ENCODE data around the gene UGT1A1. TPM values are rescaled to one million over a fixed set of nuclear protein-coding genes. Genes with fewer than 3 reads are reported as not detected.
"Not testable (repeated sequence)": the region's sequence is repeated elsewhere in the genome, so short reads cannot be mapped to it uniquely, and the experiment has no call there.

UGT1A1 gene
- total RNA-seq, 1 experiment from 2014 or later = not detected

GRCh38 chr2:233745073-233745755 is 14.9 kb upstream of the UGT1A1 start:
- Histone ChIP-seq H3K4me3 (replicated peaks in 1 of 2; ENCODE audit: low read depth in 1 of 2, low read length in 2 of 2) (no peak overlapping the region), H4K20me1 (ENCODE audit: insufficient read depth) (no peaks in the 10 kb centered on the region), H3K27me3 (ENCODE audit: insufficient read depth, low read length) (no peaks in the 10 kb centered on the region), H2AFZ (ENCODE audit: low read depth, low read length, poor library complexity, severe bottlenecking) (no peak overlapping the region), H3K27ac (ENCODE audit: low read depth, low read length) (no peak overlapping the region), H3K79me2 (ENCODE audit: insufficient read depth, low read length) (no peaks in the 10 kb centered on the region), H3K4me2 (ENCODE audit: low read length) (no peak overlapping the region), H3K36me3 (ENCODE audit: control insufficient read depth in 1 of 2, insufficient read depth in 2 of 2, low read length in 2 of 2) (no peaks in the 10 kb centered on the region), H3K9ac (ENCODE audit: low read length) (no peak overlapping the region), H3K9me3 (ENCODE audit: control insufficient read depth in 1 of 2, insufficient read depth in 1 of 2, low read depth in 1 of 2, low read length in 2 of 2) (no peaks in the 10 kb centered on the region), H3K4me1 (ENCODE audit: control insufficient read depth in 1 of 2, insufficient read depth in 2 of 2, low read length in 2 of 2) (no peaks in the 10 kb centered on the region), H3K9me2 (ENCODE audit: insufficient read depth) (no peaks in the 10 kb centered on the region)
- DNase-seq (ENCODE audit: low read depth, low spot score) = no peak
- ChIA-PET RAD21 (ENCODE audit: low non-redundant PET in 1 of 2, low total read pairs in 2 of 2, uncharacterized antibody in 2 of 2, unreplicated experiment in 2 of 2) (no interaction called here), CTCF (no interaction called here), POLR2A (no interaction called here)
- TF ChIP-seq POLR2A (IDR thresholded peaks at IDR 0.05; ENCODE audit: borderline replicate concordance, extremely low read depth, insufficient read depth, insufficient read length) = no peak
- no TSS peak for BruUV-seq (replicated peaks)
- intact Hi-C loops (cut with micrococcal nuclease) = no loop called here
- ATAC-seq = no peak

GRCh38 chr2:233745838-233746237 is 14.2 kb upstream of the UGT1A1 start:
- H3K9me2 ChIP-seq (ENCODE audit: insufficient read depth); RAD21 ChIA-PET (ENCODE audit: low non-redundant PET in 1 of 2, low total read pairs in 2 of 2, uncharacterized antibody in 2 of 2, unreplicated experiment in 2 of 2); H3K4me1 ChIP-seq (ENCODE audit: control insufficient read depth in 1 of 2, insufficient read depth in 2 of 2, low read length in 2 of 2); ATAC-seq; H3K9me3 ChIP-seq (ENCODE audit: control insufficient read depth in 1 of 2, insufficient read depth in 1 of 2, low read depth in 1 of 2, low read length in 2 of 2); POLR2A ChIA-PET; H2AFZ ChIP-seq (ENCODE audit: low read depth, low read length, poor library complexity, severe bottlenecking); H3K27ac ChIP-seq (ENCODE audit: low read depth, low read length); H3K36me3 ChIP-seq (ENCODE audit: control insufficient read depth in 1 of 2, insufficient read depth in 2 of 2, low read length in 2 of 2); H4K20me1 ChIP-seq (ENCODE audit: insufficient read depth); H3K4me2 ChIP-seq (ENCODE audit: low read length); H3K27me3 ChIP-seq (ENCODE audit: insufficient read depth, low read length); CTCF ChIA-PET; BruUV-seq (replicated peaks); intact Hi-C loops (cut with micrococcal nuclease); DNase-seq (ENCODE audit: low read depth, low spot score); H3K4me3 ChIP-seq (replicated peaks in 1 of 2; ENCODE audit: low read depth in 1 of 2, low read length in 2 of 2); H3K79me2 ChIP-seq (ENCODE audit: insufficient read depth, low read length); H3K9ac ChIP-seq (ENCODE audit: low read length): not testable (repeated sequence)
